Neural cell (in vitro differentiated cells): Measurements from ENCODE around the gene COL21A1. TPM values are rescaled to one million over a fixed set of nuclear protein-coding genes. Genes with fewer than 3 reads are reported as not detected.

Source experiments
- H2AFZ ChIP-seq: fragments of 200-600, 300-800 bp; sonication (generic), shearing (Covaris generic); 2 replicates; pipeline ENCODE4 v1.6.0; 2014; ENCODE audit warnings: low read depth, mild to moderate bottlenecking, antibody characterized with exemption, low read length, moderate library complexity
- H3F3A ChIP-seq: fragments of 200-600 bp; shearing (Covaris generic); 2 replicates; pipeline ENCODE4 v1.6.1; 2016; ENCODE audit warnings: mild to moderate bottlenecking, moderate library complexity, mixed read lengths, antibody characterized with exemption, low read length; ENCODE audit not compliant: insufficient read depth, poor library complexity, severe bottlenecking
- H3K27ac ChIP-seq: fragments of 200-600, 300-800 bp; sonication (generic), shearing (Covaris generic); 2 replicates; pipeline ENCODE4 v1.5.1; 2014; ENCODE audit warnings: mild to moderate bottlenecking, low read length, moderate library complexity
- H3K27me3 ChIP-seq: fragments of 300-800, 200-600 bp; sonication (generic), shearing (Covaris generic); 2 replicates; pipeline ENCODE4 v1.6.0; 2014; ENCODE audit warnings: mild to moderate bottlenecking, low read depth, low read length, moderate library complexity; ENCODE audit not compliant: insufficient read depth
- H3K36me3 ChIP-seq: fragments of 300-800, 200-600 bp; sonication (generic), shearing (Covaris generic); 2 replicates; pipeline ENCODE4 v1.5.1; 2014; ENCODE audit warnings: mild to moderate bottlenecking, antibody characterized with exemption, low read length, moderate library complexity; ENCODE audit not compliant: insufficient read depth
- H3K4me2 ChIP-seq: fragments of 300-800, 200-600 bp; sonication (generic), shearing (Covaris generic); 2 replicates; pipeline ENCODE4 v1.6.0; 2014; ENCODE audit warnings: mild to moderate bottlenecking, low read length
- H3K4me3 ChIP-seq: fragments of 300-800, 200-600 bp; sonication (generic), shearing (Covaris generic); 2 replicates; pipeline ENCODE4 v1.5.1; 2014; ENCODE audit warnings: mild to moderate bottlenecking, low read length, moderate library complexity
- H3K79me2 ChIP-seq: fragments of 200-600 bp; shearing (Covaris generic); replicated peaks from 2 replicates; pipeline ENCODE4 v1.6.0; 2014; ENCODE audit warnings: mild to moderate bottlenecking, low read length, moderate library complexity; ENCODE audit not compliant: insufficient read depth
- H3K9ac ChIP-seq: fragments of 300-800, 200-600 bp; sonication (generic), shearing (Covaris generic); 2 replicates; pipeline ENCODE4 v1.6.1; 2016; ENCODE audit warnings: mild to moderate bottlenecking, low read length, mixed read lengths
- H3K9me2 ChIP-seq: fragments of 200-600 bp; shearing (Covaris generic); 2 replicates; pipeline ENCODE4 v1.6.1; 2016; ENCODE audit warnings: mild to moderate bottlenecking, low read length, mixed read lengths; ENCODE audit not compliant: insufficient read depth
- H3K9me3 ChIP-seq: fragments of 200-600, 300-800 bp; sonication (generic), shearing (Covaris generic); 2 replicates; pipeline ENCODE4 v1.6.1; 2016; ENCODE audit warnings: mild to moderate bottlenecking, mixed run types, low read length, moderate library complexity, mixed read lengths
- H4K20me1 ChIP-seq: fragments of 200-600 bp; shearing (Covaris generic); 2 replicates; pipeline ENCODE4 v1.6.1; 2016; ENCODE audit warnings: mild to moderate bottlenecking, mixed run types; ENCODE audit not compliant: insufficient read depth
- CTCF ChIP-seq: fragments of 450-650 bp; IDR thresholded peaks from 2 replicates; pipeline ENCODE4 v1.5.1; 2014; ENCODE audit warnings: antibody characterized with exemption, mild to moderate bottlenecking, moderate library complexity; ENCODE audit not compliant: poor library complexity, severe bottlenecking
- EP300 ChIP-seq: fragments of 450-650 bp; conservative IDR thresholded peaks from 2 replicates; pipeline ENCODE4 v1.6.1; 2014; ENCODE audit warnings: antibody characterized with exemption, mild to moderate bottlenecking, moderate library complexity; ENCODE audit not compliant: poor library complexity, severe bottlenecking
- EZH2 ChIP-seq: fragments of 200-600, 300-800 bp; shearing (Covaris generic), sonication (generic); IDR thresholded peaks from 2 replicates; pipeline ENCODE4 v1.6.1; 2014; ENCODE audit warnings: antibody characterized with exemption, low read length, borderline replicate concordance, mild to moderate bottlenecking; ENCODE audit not compliant: insufficient read depth, poor library complexity, severe bottlenecking
- MXI1 ChIP-seq: fragments of 450-650 bp; conservative IDR thresholded peaks from 2 replicates; pipeline ENCODE4 v1.6.1; 2014; ENCODE audit warnings: antibody characterized with exemption, mild to moderate bottlenecking; ENCODE audit not compliant: poor library complexity, severe bottlenecking
- POLR2AphosphoS5 ChIP-seq: IDR thresholded peaks from 2 replicates; pipeline ENCODE4 v1.6.1; 2012
- RAD21 ChIP-seq: fragments of 450-650 bp; conservative IDR thresholded peaks from 2 replicates; pipeline ENCODE4 v1.6.1; 2014; ENCODE audit warnings: antibody characterized with exemption, mild to moderate bottlenecking, moderate library complexity
- REST ChIP-seq: IDR thresholded peaks from 2 replicates; pipeline ENCODE4 v1.6.1; 2012; ENCODE audit warnings: borderline replicate concordance
- SMC3 ChIP-seq: fragments of 450-650 bp; conservative IDR thresholded peaks from 2 replicates; pipeline ENCODE4 v1.6.1; 2014; ENCODE audit warnings: antibody characterized with exemption, mild to moderate bottlenecking, moderate library complexity; ENCODE audit not compliant: poor library complexity
- TAF1 ChIP-seq: IDR thresholded peaks from 2 replicates; pipeline ENCODE4 v1.6.1; 2012; ENCODE audit warnings: low read depth
- polyA plus RNA-seq: library from polyadenylated mRNA; depleted of rRNA; stranded (reverse); fragments of >200 nt; gene quantifications from 2 replicates; pipeline ENCODE4 v1.2.3, GENCODE V29; 2014

Gene COL21A1
- polyA plus RNA-seq, 1 donor from 2014 or later, result 0.25 TPM

GRCh38 chr6:56242346-56242745, 5.0 kb downstream of the COL21A1 start:
- no peaks in the 10 kb centered on the region for H3K9me3 ChIP-seq
- H3K27ac ChIP-seq, result no peak overlapping the region
- H4K20me1 ChIP-seq, result no peaks in the 10 kb centered on the region
- no peaks in the 10 kb centered on the region for H3K36me3 ChIP-seq
- H3K9ac ChIP-seq, result no peak overlapping the region
- H3F3A ChIP-seq, result no peaks in the 10 kb centered on the region
- no peak for TF ChIP-seq SMC3
- TF ChIP-seq EP300, result no peak
- TF ChIP-seq MXI1, result no peak
- no peak for TF ChIP-seq TAF1
- TF ChIP-seq CTCF, result no peak
- no peak for TF ChIP-seq RAD21
- no peak for TF ChIP-seq REST
- no peak for TF ChIP-seq EZH2
- no peak for TF ChIP-seq POLR2AphosphoS5
- H3K27me3 ChIP-seq, result peaks cover 19% of the 10 kb centered on the region
- no peak overlapping the region for H3K4me2 ChIP-seq
- no peaks in the 10 kb centered on the region for H3K79me2 ChIP-seq
- H3K4me3 ChIP-seq, result no peak overlapping the region
- H3K9me2 ChIP-seq, result no peaks in the 10 kb centered on the region
- no peak overlapping the region for H2AFZ ChIP-seq

DNA sequence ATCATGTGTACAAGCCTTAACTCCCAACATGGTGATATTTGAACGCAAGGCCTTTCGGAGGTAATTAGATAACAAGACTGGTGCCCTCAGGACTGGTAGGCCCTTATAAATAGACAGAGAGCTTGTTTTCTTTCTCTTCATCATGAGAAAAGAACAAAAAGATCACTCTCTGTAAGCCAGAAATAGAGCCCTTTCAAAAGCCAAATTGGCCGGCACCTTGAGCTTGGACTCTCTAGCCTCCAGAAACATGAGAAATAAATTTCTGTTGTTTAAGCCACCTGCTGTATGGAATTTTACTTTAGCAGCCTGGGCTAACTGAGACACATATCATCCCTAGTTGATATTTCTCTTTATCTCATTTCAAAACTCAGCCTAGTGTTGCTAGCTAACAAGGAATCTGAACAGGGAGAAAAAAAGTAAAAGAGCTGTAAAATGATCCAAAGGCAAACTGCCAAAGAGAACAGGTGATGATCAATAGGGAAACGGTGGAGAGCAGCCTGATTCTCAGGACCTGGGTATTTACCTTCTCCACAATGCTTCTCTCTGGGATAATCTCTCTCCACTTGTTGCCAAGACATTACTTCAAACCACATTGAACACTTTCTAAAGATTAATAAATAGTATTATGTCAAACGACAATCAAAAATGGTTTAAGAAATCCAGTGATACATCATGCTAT, 6.1 kb downstream of the COL21A1 start:
- Histone ChIP-seq H3K27me3 (peaks cover 8% of the 10 kb centered on the region), H3K4me2 (no peak overlapping the region), H3F3A (no peaks in the 10 kb centered on the region), H3K9me2 (no peaks in the 10 kb centered on the region), H2AFZ (no peak overlapping the region), H3K4me3 (no peak overlapping the region), H3K9me3 (no peaks in the 10 kb centered on the region), H3K36me3 (no peaks in the 10 kb centered on the region), H4K20me1 (no peaks in the 10 kb centered on the region), H3K79me2 (no peaks in the 10 kb centered on the region), H3K27ac (no peak overlapping the region), H3K9ac (no peak overlapping the region)
- TF ChIP-seq EZH2 (no peak), CTCF (no peak), RAD21 (no peak), TAF1 (no peak), MXI1 (no peak), SMC3 (no peak), POLR2AphosphoS5 (no peak), EP300 (no peak), REST (no peak)
